CD4-positive, alpha-beta T cell treated with Interleukin-1 beta for 1 hour (primary cell): Measurements from ENCODE around the gene WDR43.

ENCODE experiments used
- DNase-seq, 2 donors: peaks; one replicate each; pipeline ENCODE4 v3.0.0-alpha.2; 2020 to 2022

Gene WDR43

GRCh38 chr2:28915939-28916338, 21.5 kb downstream of the WDR43 start:
- DNase-seq, result no peak

- DNase-seq, result no peak
Observed at GRCh38 chr2:28926847-28927246, 32.4 kb downstream of the WDR43 start.

GRCh38 chr2:28927469-28927868, 33.0 kb downstream of the WDR43 start:
- no peak for DNase-seq

DNA sequence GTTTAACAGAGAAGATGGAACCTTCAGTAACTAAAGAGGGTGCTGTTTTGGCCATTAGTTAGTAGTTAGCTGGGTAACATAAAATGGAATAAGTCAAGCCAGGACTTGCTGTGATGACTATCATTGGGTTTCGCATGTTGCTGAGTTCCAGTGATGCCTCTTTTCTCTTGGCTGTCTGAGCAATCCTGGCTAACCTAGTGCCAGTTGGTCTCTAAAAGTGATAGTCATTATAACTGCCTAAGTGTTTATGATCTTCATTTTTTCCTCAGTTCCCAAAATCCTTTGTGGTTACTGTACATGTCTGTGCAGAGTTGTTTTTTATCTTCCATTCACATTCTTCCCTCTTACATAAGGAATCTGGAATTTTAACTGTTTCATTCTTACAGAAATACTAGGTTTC, 33.4 kb downstream of the WDR43 start:
- DNase-seq, result no peak

- DNase-seq, result no peak
Observed at GRCh38 chr2:28929581-28929980, 35.1 kb downstream of the WDR43 start.

DNA sequence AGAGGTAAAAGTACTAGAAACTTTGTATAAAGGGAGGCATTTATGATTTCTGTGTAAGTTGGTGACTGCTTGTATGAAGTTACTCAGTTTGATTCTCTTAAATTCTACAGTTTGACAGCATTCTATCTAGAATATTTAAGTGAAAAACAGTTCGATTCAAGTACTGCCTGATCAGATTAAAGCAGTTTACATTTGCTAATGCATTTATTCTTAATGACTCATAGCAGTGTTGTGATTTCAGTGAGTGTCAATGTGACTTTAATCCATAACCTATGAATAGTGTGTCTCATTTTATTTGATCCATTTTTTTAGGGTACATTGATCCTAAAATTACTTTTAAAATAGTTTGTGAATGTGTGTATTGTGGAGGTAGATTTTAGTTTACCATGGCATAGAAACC, 35.7 kb downstream of the WDR43 start:
- DNase-seq, result no peak

DNA sequence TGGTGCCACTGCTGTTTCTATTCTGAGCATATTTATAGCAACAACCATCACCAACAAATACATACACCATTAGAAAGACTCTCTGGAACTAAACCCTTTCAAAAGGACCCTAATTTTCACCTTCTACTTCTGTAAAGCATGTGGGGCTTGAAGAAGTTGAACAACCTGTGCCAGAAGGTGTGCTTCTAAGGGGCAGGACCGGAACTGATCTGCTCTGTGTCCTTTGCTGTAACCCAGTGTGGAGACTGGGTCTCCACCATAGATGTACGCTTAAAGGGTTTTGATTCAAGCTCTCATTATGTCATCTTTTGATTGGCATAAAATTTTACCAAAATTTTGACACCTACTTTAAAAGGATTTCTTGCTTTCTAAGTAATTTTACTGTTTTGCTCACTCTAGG, 40.3 kb downstream of the WDR43 start:
- DNase-seq, result no peak

DNA sequence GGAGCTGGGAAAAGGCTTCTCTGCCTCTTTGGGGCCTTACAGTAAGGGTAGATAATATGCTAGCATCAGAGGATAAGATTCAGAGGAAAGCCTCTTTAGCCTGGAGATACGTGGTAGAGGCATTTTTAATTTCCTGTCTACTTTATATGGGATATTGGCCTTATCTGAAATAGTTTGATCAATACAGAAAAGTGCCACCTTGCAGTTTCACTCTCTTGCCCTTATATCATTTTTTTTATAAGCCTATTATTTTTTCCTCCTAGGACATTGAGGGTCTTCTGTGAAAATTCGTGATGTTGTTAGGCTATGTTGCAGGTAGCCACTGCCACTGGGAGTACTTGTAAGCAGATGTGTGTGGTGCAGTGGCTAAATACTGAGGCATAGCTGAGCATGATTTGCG, 46.5 kb downstream of the WDR43 start:
- DNase-seq, result no peak

DNA sequence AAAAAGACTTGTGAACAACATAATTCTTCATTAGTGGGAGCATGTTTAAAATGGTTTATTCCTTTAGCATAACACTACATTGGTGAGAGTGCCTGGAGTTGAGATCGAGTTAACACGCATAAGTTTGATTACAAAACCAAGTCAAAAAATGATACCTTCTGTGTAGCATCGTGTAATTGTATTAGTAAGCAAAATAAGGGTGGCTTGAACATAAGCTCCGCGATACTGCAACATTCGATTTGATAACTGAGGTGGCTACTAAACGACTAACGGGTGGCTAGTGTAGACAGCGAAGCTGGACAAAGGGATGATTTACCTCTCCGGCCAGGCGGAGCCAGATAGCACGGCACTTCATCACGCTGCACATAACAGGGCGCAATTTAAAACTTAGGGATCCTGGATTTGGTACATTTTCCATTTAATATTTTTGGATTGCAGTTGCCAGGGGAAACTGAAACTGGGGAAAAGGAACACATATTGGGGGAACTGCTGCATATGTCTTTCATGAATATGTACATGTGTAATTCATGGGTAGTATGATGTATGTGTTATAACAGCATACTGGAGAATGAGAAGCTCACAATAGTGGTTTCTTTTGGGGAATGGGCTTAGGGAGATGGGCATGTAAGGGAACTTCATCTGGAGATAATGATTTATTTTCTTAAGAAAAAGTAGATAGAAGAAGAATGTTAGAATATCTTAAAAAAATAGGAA, 50.2 kb downstream of the WDR43 start:
- no peak for DNase-seq

- no peak for DNase-seq
Observed at GRCh38 chr2:28948160-28948559, 53.7 kb downstream of the WDR43 start.

DNA sequence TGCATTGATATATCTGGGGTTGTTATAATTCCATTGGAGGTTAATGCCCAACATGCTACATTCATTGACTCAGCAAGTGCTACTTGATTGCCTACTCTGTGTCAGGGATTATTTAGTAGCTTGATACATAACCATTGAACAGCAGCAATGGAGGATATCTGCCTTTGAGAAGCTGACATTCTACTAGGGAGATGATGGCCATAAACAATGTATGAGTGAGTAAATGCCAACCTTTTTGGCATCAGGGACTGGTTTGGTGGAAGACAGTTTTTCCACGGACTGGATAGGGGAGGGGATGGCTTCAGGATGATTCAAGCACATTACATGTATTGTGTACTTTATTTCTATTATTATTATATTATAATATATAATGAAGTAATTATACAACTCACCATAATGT, 54.7 kb downstream of the WDR43 start:
- DNase-seq, result no peak

- DNase-seq, result no peak
Observed at GRCh38 chr2:28949617-28950305, 55.3 kb downstream of the WDR43 start.

GRCh38 chr2:28950941-28951630, 56.6 kb downstream of the WDR43 start:
- no peak for DNase-seq

GRCh38 chr2:28951910-28952835, 57.7 kb downstream of the WDR43 start:
- DNase-seq, result no peak

- DNase-seq, result peak in 1 of 2 donors; percentile 1
Observed at GRCh38 chr2:28952836-28953211, 58.4 kb downstream of the WDR43 start.

DNA sequence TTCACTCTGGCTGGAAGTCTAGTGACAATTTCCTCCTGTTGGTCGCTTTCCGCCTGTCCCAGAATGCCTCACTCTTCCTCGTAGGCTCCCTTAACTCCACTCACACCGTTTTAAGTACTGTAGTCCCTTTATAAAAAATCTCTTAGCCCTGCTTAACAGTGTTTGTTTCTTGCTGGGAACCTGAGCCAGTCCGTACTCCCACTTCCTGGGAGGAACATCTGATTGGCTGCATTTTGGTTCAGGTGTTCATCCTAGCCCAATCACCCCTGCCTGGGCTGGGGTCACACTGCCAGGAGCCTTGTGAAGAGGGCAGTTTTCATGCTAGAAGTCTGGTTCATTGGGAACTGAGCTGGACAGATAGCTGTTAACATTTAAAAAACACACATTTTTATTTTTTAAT, 61.0 kb downstream of the WDR43 start:
- no peak for DNase-seq

- peak; percentile 10 to 19 for DNase-seq
Observed at GRCh38 chr2:28956415-28956826, 62.0 kb downstream of the WDR43 start.

DNA sequence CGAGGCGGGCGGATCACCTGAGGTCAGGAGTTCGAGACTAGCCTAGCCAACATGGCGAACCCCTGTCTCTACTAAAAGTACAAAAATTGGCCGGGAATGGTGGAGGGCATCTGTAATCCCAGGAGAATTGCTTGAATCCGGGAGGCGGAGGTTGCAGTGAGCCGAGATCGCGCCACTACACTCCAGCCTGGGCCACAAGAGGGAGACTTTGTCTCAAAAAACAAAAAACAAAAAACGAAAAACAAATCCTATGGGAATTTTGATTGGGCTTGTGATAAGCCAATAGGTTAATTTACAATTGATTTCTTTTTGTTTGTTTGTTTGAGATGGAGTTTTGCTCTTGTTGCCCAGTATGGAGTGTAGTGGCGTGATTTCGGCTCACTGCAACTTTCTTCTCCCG, 62.4 kb downstream of the WDR43 start:
- DNase-seq, result no peak

- peak; percentile 19 to 73 for DNase-seq
Observed at GRCh38 chr2:28958689-28959088, 64.2 kb downstream of the WDR43 start.

DNA sequence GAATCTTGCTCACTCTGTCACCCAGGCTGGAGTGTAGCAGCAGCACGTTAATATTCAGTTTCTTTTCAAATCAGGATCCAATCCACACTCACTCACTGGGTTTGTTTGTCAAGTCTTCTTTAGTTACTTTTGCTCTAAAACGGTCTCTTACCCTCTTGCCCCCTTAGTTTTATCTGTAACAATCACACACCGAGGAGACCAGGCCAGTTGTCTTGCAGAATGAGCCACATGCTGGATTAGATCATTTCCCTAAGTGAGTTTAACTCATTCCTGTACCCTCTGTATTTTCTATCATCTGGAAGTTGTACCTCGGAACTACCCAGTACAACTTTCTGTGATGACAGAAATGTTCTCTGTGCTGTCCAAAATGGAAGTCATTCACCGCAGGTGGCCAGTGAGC, 65.9 kb downstream of the WDR43 start:
- DNase-seq, result no peak

DNA sequence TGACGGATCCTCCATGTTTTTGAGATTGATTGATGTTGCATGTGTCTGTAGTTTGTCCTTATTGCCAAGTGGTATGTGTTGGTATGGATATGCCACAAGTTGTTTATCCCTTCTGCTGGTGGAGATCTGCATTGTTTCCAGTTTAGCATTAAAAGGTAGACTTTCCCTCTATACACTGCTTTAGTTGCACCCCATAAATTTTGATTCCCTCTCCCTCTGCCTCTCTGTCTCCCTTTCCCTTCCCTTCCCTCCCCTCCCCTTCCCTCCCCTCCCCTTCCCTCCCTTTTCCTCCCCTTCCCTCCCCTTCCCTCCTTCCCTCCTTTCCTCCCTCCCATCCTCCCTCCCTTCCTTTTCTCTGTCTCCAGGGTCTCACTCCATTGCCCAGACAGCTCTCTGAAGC, 68.0 kb downstream of the WDR43 start:
- DNase-seq, result no peak

DNA sequence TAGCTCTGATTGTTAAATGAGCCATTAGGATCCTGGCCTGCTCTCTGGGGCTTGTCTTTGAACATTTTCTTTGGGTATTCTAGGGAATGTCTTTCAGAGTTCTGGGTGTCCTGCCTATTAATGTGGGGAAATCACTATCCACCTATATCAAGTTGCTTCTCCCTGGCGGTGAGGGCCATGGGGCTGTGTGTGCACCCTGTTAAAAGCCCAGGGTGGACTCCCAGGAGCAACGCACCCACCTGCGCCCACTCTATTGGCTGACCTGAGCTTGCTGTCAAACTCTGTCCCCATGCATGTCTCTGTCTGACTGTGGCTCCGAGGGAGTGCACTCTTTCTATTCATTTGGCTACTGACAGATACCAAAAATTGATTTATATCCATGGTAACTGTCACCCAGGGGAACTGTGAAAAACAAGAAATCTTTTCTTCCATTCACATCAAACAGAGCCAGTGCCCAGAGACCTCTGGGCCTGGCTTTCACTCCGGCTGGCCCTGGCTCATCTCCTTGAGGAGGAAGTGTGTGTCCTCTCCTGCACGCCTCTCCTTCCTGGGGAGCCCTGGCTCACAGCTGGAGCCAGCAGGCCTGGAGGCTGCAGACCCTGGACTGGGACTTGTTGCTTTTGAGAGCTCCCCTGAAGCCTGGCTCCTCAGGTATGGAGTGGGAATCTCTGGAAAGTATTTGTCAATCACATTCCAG, 76.1 kb downstream of the WDR43 start:
- no peak for DNase-seq
